IMR-90 (cell line): ENCODE measurements around the gene MAST3. TPM values are rescaled to one million over a fixed set of nuclear protein-coding genes. Genes with fewer than 3 reads are reported as not detected.
A peak's percentile ranks its signal among the peaks of the same experiment; 100 is the strongest.

ENCODE experiments used
- ATAC-seq: fragments of 200-7000 bp; cut with Tn5 transposase; 2 replicates; pipeline ENCODE4 v1.9.1; 2020; ENCODE audit warnings: low read depth, mild to moderate bottlenecking, moderate library complexity
- BruUV-seq: library from RNA; stranded (reverse); fragments of 400-500 nt; replicated peaks from 2 replicates; lab custom pipeline; 2021; lab: Mats Ljungman, UMichigan
- CTCF ChIA-PET: fragments of 300-600 bp; formaldehyde crosslinking; extraction: SDS; loops from one replicate; lab custom pipeline; 2021; ENCODE audit warnings: antibody characterized with exemption; lab: Yijun Ruan, JAX
- POLR2A ChIA-PET: fragments of 300-600 bp; sonication (Branson Sonifier 250); formaldehyde crosslinking; loops from one replicate; lab custom pipeline; 2022; ENCODE audit warnings: antibody characterized with exemption; ENCODE audit not compliant: unreplicated experiment; lab: Charles Lee
- DNase-seq: peaks from one replicate; pipeline ENCODE4 v3.0.0; 2013
- H2AFZ ChIP-seq: replicated peaks from 2 replicates; pipeline ENCODE3; 2013; ENCODE audit warnings: low read length, mild to moderate bottlenecking; ENCODE audit not compliant: poor library complexity
- H2AK5ac ChIP-seq: 2 replicates; pipeline ENCODE4 v1.6.1; 2013; ENCODE audit warnings: low read depth, low read length, inconsistent platforms
- H2AK9ac ChIP-seq: replicated peaks from 2 replicates; pipeline ENCODE3; 2013; ENCODE audit warnings: mild to moderate bottlenecking, low read depth, low read length, moderate library complexity; ENCODE audit not compliant: poor library complexity
- H2BK120ac ChIP-seq: 2 replicates; pipeline ENCODE4 v1.6.1; 2013; ENCODE audit warnings: low read depth, low read length, inconsistent platforms
- H2BK15ac ChIP-seq: 3 replicates; pipeline ENCODE4 v1.6.1; 2013; ENCODE audit warnings: low read depth, low read length, inconsistent platforms
- H2BK20ac ChIP-seq: 2 replicates; pipeline ENCODE4 v1.6.1; 2013; ENCODE audit warnings: low read depth, mild to moderate bottlenecking, inconsistent platforms, low read length, moderate library complexity
- H2BK5ac ChIP-seq: 2 replicates; pipeline ENCODE4 v1.6.1; 2013; ENCODE audit warnings: mild to moderate bottlenecking, low read depth, low read length, inconsistent platforms; ENCODE audit not compliant: poor library complexity, severe bottlenecking
- H3K14ac ChIP-seq: replicated peaks from 2 replicates; pipeline ENCODE4 v1.6.1; 2013; ENCODE audit warnings: low read depth, low read length, inconsistent platforms
- H3K18ac ChIP-seq: 2 replicates; pipeline ENCODE4 v1.6.1; 2013; ENCODE audit warnings: low read depth, low read length, control low read depth
- H3K23ac ChIP-seq: 2 replicates; pipeline ENCODE4 v1.6.1; 2013; ENCODE audit warnings: low read depth, low read length, inconsistent platforms
- H3K27ac ChIP-seq: 2 replicates; pipeline ENCODE4 v1.5.1; 2013; ENCODE audit warnings: mild to moderate bottlenecking, control low read depth, low read length; ENCODE audit not compliant: insufficient read depth
- H3K27me3 ChIP-seq: 2 replicates; pipeline ENCODE4 v1.6.1; 2013; ENCODE audit warnings: low read length; ENCODE audit not compliant: control insufficient read depth, insufficient read depth
- H3K36me3 ChIP-seq: 2 replicates; pipeline ENCODE4 v1.6.1; 2013; ENCODE audit warnings: low read length, mixed read lengths; ENCODE audit not compliant: control insufficient read depth, insufficient read depth
- H3K4ac ChIP-seq: 2 replicates; pipeline ENCODE4 v1.6.1; 2013; ENCODE audit warnings: low read depth, low read length, inconsistent platforms
- H3K4me1 ChIP-seq: 2 replicates; pipeline ENCODE4 v1.6.1; 2013; ENCODE audit warnings: low read length, mixed read lengths; ENCODE audit not compliant: control insufficient read depth, insufficient read depth
- H3K4me2 ChIP-seq: 2 replicates; pipeline ENCODE4 v1.6.1; 2013; ENCODE audit warnings: low read depth, mild to moderate bottlenecking, control low read depth, low read length, moderate library complexity
- H3K4me3 ChIP-seq: 2 replicates; pipeline ENCODE4 v1.5.1; 2013; ENCODE audit warnings: low read depth, mild to moderate bottlenecking, control low read depth, low read length, moderate library complexity; ENCODE audit not compliant: insufficient read depth
- H3K56ac ChIP-seq: 2 replicates; pipeline ENCODE4 v1.6.1; 2013; ENCODE audit warnings: low read length, inconsistent platforms; ENCODE audit not compliant: insufficient read depth; ENCODE audit errors: extremely low read depth
- H3K79me1 ChIP-seq, 2 experiments: 2 replicates each; pipeline ENCODE4 v1.6.1; 2013; ENCODE audit warnings: low read length in 2 of 2, inconsistent platforms in 1 of 2, low read depth in 1 of 2
- H3K9ac ChIP-seq: 2 replicates; pipeline ENCODE4 v1.6.1; 2013; ENCODE audit warnings: low read depth, low read length, control low read depth
- H3K9me1 ChIP-seq: 2 replicates; pipeline ENCODE4 v1.6.1; 2013; ENCODE audit warnings: low read length, inconsistent platforms; ENCODE audit not compliant: insufficient read depth
- H3K9me3 ChIP-seq: 2 replicates; pipeline ENCODE4 v1.6.1; 2013; ENCODE audit warnings: low read length; ENCODE audit not compliant: control insufficient read depth, insufficient read depth
- H4K20me1 ChIP-seq: 2 replicates; pipeline ENCODE4 v1.6.1; 2013; ENCODE audit warnings: low read length, inconsistent platforms; ENCODE audit not compliant: insufficient read depth
- H4K5ac ChIP-seq: 2 replicates; pipeline ENCODE4 v1.6.1; 2013; ENCODE audit warnings: mild to moderate bottlenecking, low read depth, low read length, control low read depth
- H4K8ac ChIP-seq, 2 experiments: 2 replicates each; pipeline ENCODE4 v1.6.1; 2013; ENCODE audit warnings: low read depth in 2 of 2, low read length in 2 of 2, control low read depth in 1 of 2, inconsistent platforms in 1 of 2
- H4K91ac ChIP-seq: 2 replicates; pipeline ENCODE4 v1.6.1; 2013; ENCODE audit warnings: low read depth, low read length, inconsistent platforms; ENCODE audit not compliant: insufficient read depth
- FOS ChIP-seq: fragments of 150-350 bp; IDR thresholded peaks from 2 replicates; pipeline ENCODE4 v1.6.1; 2016; ENCODE audit warnings: low read depth, low read length
- MAFK ChIP-seq: IDR thresholded peaks from 2 replicates; pipeline ENCODE4 v1.6.1; 2012; ENCODE audit warnings: low read depth, low read length, improper control_type of control experiment
- POLR2A ChIP-seq: IDR thresholded peaks from 2 replicates; pipeline ENCODE4 v1.6.1; 2012; ENCODE audit warnings: mild to moderate bottlenecking, low read depth, low read length
- RFX5 ChIP-seq: IDR thresholded peaks from 2 replicates; pipeline ENCODE4 v1.8.0; 2012; ENCODE audit warnings: low read depth, mild to moderate bottlenecking, low read length, moderate library complexity
- WGBS, 2 experiments: methylation state at CpG; one replicate each; pipeline versions ENCODE4 v1.1.5 to v1.1.7; 2013; ENCODE audit warnings: missing lambda C conversion rate in 2 of 2; ENCODE audit not compliant: insufficient read length in 1 of 2; ENCODE audit errors: extremely low coverage in 2 of 2; 5-methylcytosine and 5-hydroxymethylcytosine counted together
- dilution Hi-C: fragments of 300-500 bp; cut with HindIII; formaldehyde crosslinking; loops from one replicate; pipeline ENCODE4 v1.14.3; 2018; ENCODE audit warnings: low sequenced_read_pairs; ENCODE audit not compliant: unreplicated experiment
- in situ Hi-C: fragments of 300-500 bp; cut with MboI; formaldehyde crosslinking; loops from 3 replicates; pipeline ENCODE4 v1.14.3; 2019; ENCODE audit warnings: low sequenced_read_pairs, inconsistent platforms, mixed read lengths
- intact Hi-C: fragments of 100-400 bp; cut with micrococcal nuclease; formaldehyde crosslinking; loops from 2 replicates; pipeline ENCODE4 v1.10.0; 2022
- polyA plus RNA-seq, 3 experiments: library from polyadenylated mRNA; depleted of rRNA; stranded (reverse); fragments of >200 nt; gene quantifications; 2 replicates each; pipeline ENCODE4 v1.2.3, GENCODE V29; 2012; ENCODE audit warnings: low replicate concordance in 1 of 3
- total RNA-seq: library from RNA; depleted of rRNA; stranded (reverse); fragments of >200 nt; gene quantifications from 2 replicates; pipeline ENCODE4 v1.2.3, GENCODE V29; 2012

Gene MAST3
- total and polyA plus RNA-seq, 2 of the 4 experiments (the other 2 are of a cell fraction), result 1.3 to 4.3 TPM

DNA sequence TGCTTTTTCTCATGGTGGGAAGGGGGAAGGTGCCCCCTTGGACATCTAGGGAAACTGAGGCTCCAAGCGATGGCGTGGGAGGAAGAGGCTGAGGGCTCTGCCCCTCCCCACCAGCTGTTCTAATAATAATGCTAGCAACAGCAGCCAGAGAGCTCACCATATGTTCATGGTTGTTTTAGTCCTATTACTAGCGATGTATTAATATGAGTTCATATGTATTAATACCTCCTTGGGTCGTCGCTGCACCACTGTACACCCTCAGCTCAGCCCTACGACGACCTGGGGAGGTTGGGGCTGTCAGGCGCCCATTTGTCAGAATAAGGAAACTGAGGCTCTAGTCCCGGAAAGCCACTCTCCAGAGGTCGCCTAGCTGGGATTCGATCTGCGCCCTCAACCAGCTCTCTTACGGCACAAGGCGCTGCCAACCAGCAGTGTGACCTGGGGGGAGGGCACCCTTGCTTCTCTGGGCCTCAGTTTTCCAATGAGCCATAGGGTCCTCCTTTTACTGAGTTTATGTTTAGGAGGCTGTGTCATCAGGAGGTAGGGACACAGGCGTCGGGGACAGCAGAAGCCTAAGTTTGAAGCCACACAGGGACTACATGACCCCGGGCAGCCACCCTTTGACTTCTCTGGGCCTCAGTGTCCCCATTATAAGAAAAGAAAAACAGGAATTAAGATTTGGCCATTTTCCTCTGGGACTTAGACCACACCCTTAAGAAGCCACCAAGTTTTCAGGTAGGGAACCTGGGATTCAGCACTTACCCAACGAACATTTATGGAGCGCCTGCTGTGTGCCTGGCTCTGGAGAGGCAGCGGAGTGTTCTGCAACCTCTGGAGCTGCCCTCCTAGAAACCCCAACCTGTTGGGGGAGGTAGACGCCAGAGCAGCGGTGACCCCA is 664 bp downstream of the MAST3 start:
- TF ChIP-seq FOS (no peak), MAFK (no peak), RFX5 (no peak), POLR2A (no peak)
- Histone ChIP-seq H2BK5ac (no peak overlapping the region), H3K27ac (no peak overlapping the region), H2BK20ac (no peak overlapping the region), H4K8ac (peak overlapping the region; percentile 13 to 42; a peak in 2 of 4 replicates), H2AK9ac (peak overlapping the region; percentile 79), H3K36me3 (no peaks in the 10 kb centered on the region), H3K9me3 (no peaks in the 10 kb centered on the region), H3K14ac (no peak overlapping the region), H4K5ac (no peak overlapping the region), H3K18ac (no peak overlapping the region), H3K27me3 (peaks cover 17% of the 10 kb centered on the region), H4K91ac (no peak overlapping the region), H3K4me1 (peaks cover 8% of the 10 kb centered on the region; the same call in 1 of the 2 replicates), H3K9me1 (no peaks in the 10 kb centered on the region), H3K9ac (peak overlapping the region; percentile 50), H3K4me3 (peak overlapping the region; percentile 42), H3K56ac (no peak overlapping the region), H3K79me1 (no peaks in the 10 kb centered on the region), H2AK5ac (no peak overlapping the region), H3K4me2 (peak overlapping the region; percentile 82), H2BK15ac (no peak overlapping the region), H3K4ac (0 out of 2 replicates have a peak overlapping the region, but pooled peaks have one; percentile 10), H4K20me1 (no peaks in the 10 kb centered on the region), H3K23ac (peak overlapping the region; percentile 59), H2AFZ (peak overlapping the region; percentile 82), H2BK120ac (no peak overlapping the region)
- no peak for ATAC-seq
- WGBS, 2 experiments, result 80% methylated on average over 1 of the region's 22 CpGs; no CpG with 5 or more reads in 1 of the 2 experiments
- intact Hi-C loops, result no loop called here
- dilution Hi-C loops, result no loop called here
- BruUV-seq, result no TSS peak
- POLR2A ChIA-PET, result interaction anchor here (0.6 kb wide), 1 partner anchor 119 kb away, joined by 3 read pairs; no protein-coding TSS in a partner anchor
- CTCF ChIA-PET, result no interaction called here
- no peak for DNase-seq
- in situ Hi-C loops, result no loop called here
